ENCODE data around the gene PDE2A. TPM values are rescaled to one million over a fixed set of nuclear protein-coding genes. Genes with fewer than 3 reads are reported as not detected.

Gene PDE2A
- 262 and 369 TPM in 2 replicates for total RNA-seq

GRCh38 chr11:72673943-72674828 is at the start of gene PDE2A:
Gene PDE2A (minus strand): TSS chr11:72674422. CDS start chr11:72674207, 215 bp downstream.

Other genes starting within 250 kb of the PDE2A start
- 21.3 and 24.8 TPM in 2 replicates for gene CLPB, start 239.9 kb downstream of the PDE2A start, total RNA-seq
- 81.5 and 96.3 TPM in 2 replicates for gene ARAP1, start 78.0 kb upstream of the PDE2A start, total RNA-seq
- gene STARD10, start 119.6 kb upstream of the PDE2A start, total RNA-seq: 50.4 and 64.5 TPM in 2 replicates
- 6.6 and 7.7 TPM in 2 replicates for gene ATG16L2, start 140.0 kb upstream of the PDE2A start, total RNA-seq

All from dermis lymphatic vessel endothelial cell (primary cell).